Nephron (organoid): ENCODE measurements around the gene AP5B1.
"Not testable (repeated sequence)": the region's sequence is repeated elsewhere in the genome, so short reads cannot be mapped to it uniquely, and the experiment has no call there.

Experiments
- H3K27ac Mint-ChIP-seq, 3 experiments: 2 replicates each; pipeline ENCODE4 v1.8.0; 2020; ENCODE audit warnings: mixed read lengths in 3 of 3, mild to moderate bottlenecking in 2 of 3, moderate library complexity in 1 of 3
- H3K27me3 Mint-ChIP-seq: 2 replicates; pipeline ENCODE4 v1.8.0; 2021; ENCODE audit warnings: low read depth, mild to moderate bottlenecking, moderate library complexity, mixed read lengths
- H3K36me3 Mint-ChIP-seq: 2 replicates; pipeline ENCODE4 v1.8.0; 2020; ENCODE audit warnings: low read depth, mixed read lengths
- H3K4me1 Mint-ChIP-seq: 2 replicates; pipeline ENCODE4 v1.8.0; 2020; ENCODE audit warnings: mixed read lengths
- H3K4me3 Mint-ChIP-seq, 3 experiments: 2 replicates each; pipeline ENCODE4 v1.8.0; 2020; ENCODE audit warnings: mild to moderate bottlenecking in 3 of 3, mixed read lengths in 3 of 3, moderate library complexity in 2 of 3
- H3K9me3 Mint-ChIP-seq: 2 replicates; pipeline ENCODE4 v1.8.0; 2020; ENCODE audit warnings: mixed read lengths
- TF ChIP-seq, protein P1 (sequence below), 3 experiments: fragments of 200-600 bp; sonication (generic); IDR thresholded peaks; one replicate each; pipeline ENCODE4 v1.5.0; 2021; ENCODE audit warnings: antibody characterized with exemption in 3 of 3; ENCODE audit not compliant: unreplicated experiment in 3 of 3

The AP5B1 gene

DNA sequence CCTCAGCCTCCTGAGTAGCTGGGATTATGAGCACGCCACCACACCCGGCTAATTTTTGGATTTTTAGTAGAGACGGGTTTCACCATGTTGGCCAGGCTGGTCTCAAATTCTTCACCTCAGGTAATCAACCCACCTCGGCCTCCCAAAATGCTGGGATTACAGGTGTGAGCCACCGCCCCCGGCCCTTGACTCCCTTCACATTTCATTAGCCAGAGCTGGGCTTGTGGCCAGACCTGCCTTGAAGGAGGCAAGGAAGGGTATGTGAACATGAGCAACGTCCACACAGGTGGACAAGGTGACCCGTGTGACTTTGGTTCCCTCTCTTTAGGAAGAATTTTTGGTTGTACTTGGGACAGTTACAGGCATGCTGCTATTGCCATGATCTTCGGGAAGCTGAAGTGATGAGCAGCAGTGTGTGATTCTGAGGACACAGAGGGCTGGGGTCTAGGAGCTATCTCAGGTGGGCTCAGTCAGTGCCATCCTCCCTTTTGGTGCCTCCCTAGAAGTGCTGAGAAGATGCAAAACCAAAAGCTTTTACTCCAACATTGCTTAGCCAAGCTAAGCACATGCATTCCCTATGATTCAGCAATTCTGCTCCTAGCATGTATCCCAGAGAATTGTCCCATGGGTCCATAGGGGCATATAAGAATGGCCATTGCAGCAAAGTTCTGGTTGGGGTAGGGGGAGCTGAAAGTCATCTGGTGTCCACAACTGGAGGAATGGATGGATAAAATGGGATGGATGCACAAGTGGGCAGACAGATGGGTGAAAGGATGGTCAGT lies 6.1 kb downstream of the AP5B1 start:
- H3K27ac Mint-ChIP-seq, result no peak overlapping the region
- no peaks in the 10 kb centered on the region for H3K4me1 Mint-ChIP-seq
- peaks cover under 1% of the 10 kb centered on the region for H3K9me3 Mint-ChIP-seq
- TF ChIP-seq, protein P1, sequence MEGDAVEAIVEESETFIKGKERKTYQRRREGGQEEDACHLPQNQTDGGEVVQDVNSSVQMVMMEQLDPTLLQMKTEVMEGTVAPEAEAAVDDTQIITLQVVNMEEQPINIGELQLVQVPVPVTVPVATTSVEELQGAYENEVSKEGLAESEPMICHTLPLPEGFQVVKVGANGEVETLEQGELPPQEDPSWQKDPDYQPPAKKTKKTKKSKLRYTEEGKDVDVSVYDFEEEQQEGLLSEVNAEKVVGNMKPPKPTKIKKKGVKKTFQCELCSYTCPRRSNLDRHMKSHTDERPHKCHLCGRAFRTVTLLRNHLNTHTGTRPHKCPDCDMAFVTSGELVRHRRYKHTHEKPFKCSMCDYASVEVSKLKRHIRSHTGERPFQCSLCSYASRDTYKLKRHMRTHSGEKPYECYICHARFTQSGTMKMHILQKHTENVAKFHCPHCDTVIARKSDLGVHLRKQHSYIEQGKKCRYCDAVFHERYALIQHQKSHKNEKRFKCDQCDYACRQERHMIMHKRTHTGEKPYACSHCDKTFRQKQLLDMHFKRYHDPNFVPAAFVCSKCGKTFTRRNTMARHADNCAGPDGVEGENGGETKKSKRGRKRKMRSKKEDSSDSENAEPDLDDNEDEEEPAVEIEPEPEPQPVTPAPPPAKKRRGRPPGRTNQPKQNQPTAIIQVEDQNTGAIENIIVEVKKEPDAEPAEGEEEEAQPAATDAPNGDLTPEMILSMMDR (IDR thresholded peaks at IDR 0.05; ENCODE audit: unreplicated experiment in 3 of 3), result no peak
- H3K27me3 Mint-ChIP-seq, result no peaks in the 10 kb centered on the region
- H3K4me3 Mint-ChIP-seq, result no peak overlapping the region
- H3K36me3 Mint-ChIP-seq, result no peaks in the 10 kb centered on the region

DNA sequence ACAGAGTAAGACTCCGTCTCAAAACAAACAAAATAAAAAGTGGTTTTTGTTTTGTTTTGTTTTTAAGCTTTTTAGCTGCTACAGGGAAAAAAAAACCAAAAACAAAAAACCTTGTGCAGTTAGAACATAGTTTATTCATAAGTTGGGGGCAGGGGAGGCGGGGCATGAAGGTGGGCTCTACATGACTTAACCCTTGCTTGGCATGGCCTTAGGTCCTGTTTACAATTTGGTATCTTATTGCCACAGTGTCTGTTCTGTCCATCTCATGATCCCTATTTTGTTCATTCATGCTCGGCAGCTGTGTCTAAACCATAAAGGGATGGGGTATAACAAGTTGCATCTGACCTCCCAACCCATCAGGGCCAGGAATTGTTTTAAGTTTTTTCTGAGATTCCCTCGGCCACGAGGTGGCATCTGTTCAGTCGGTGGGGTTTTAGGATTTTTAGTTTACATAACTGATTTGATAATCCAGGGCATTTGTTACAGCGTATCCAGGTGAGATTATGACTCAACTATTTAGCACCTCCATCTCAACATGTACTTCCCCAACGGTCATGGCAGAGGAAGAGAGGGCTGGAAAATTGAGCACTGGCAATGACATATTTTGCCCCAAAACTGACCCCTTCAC lies 6.9 kb downstream of the AP5B1 start:
- Mint-ChIP-seq H3K4me1 (no peaks in the 10 kb centered on the region), H3K27ac (no peak overlapping the region), H3K4me3 (no peak overlapping the region), H3K9me3 (peaks cover 3% of the 10 kb centered on the region), H3K27me3 (no peaks in the 10 kb centered on the region), H3K36me3 (no peaks in the 10 kb centered on the region)
- TF ChIP-seq, protein P1 (IDR thresholded peaks at IDR 0.05; ENCODE audit: unreplicated experiment in 3 of 3), result no peak

DNA sequence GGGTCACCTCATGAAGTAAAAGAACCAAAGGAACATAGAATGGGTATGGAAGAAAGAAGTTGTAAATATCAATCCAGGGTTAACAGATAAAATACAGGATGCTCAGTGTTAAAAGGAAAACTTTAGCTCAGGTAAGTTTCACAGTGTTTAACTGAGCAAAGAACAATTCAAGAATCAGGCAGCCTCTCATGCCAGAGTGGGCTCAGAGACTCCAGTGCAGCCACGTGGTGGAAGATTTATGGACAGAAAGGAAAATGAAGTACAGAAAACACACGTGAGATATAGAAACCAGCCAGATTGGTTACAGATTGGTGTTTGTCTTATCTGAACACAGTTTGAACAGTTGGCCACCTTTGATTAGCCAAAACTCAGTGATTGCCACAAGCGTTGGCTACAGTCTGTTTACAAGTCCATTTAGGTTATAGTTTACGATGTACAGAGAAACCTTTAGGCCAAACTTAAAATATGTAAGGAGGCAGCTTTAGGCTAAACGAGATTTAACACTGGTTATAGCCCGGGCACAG lies 9.1 kb downstream of the AP5B1 start:
- TF ChIP-seq, protein P1 (IDR thresholded peaks at IDR 0.05; ENCODE audit: unreplicated experiment in 3 of 3), result no peak
- peaks cover 3% of the 10 kb centered on the region for H3K9me3 Mint-ChIP-seq
- H3K27ac Mint-ChIP-seq, result no peak overlapping the region
- no peak overlapping the region for H3K4me3 Mint-ChIP-seq
- no peaks in the 10 kb centered on the region for H3K36me3 Mint-ChIP-seq
- no peaks in the 10 kb centered on the region for H3K4me1 Mint-ChIP-seq
- H3K27me3 Mint-ChIP-seq, result no peaks in the 10 kb centered on the region

DNA sequence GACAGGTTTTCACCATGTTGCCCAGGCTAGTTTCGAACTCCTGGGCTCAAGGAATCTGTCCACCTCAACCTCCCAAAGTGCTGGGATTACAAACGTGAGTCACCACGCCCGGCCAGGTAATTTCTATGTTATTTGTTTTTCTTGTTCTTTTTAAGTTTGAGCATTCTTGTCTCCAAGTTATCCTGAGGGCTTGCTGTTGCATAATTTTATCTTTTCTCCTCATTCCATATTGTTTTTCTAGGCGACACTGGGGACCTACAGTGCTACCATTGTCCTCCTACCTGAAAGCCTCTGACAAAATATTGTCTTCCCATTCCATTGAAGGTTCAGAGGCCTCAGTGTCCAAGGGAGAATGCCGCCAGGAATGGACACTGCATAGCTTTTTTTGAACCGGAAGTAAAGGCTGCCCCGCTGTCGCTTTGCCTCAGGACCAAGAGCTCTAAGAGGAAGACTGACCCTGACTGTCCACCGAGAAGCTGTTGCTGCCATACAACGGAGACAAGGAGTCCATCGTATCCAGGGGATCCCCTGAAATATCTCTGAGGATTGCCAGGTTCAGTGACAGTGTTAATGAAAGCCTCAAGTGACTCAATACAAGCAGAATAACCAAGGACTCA lies 9.7 kb downstream of the AP5B1 start:
- H3K27me3 Mint-ChIP-seq, result no peaks in the 10 kb centered on the region
- H3K36me3 Mint-ChIP-seq, result no peaks in the 10 kb centered on the region
- peaks cover 3% of the 10 kb centered on the region for H3K9me3 Mint-ChIP-seq
- H3K4me1 Mint-ChIP-seq, result no peaks in the 10 kb centered on the region
- no peak overlapping the region for H3K27ac Mint-ChIP-seq
- TF ChIP-seq, protein P1 (IDR thresholded peaks at IDR 0.05; ENCODE audit: unreplicated experiment in 3 of 3), result no peak
- no peak overlapping the region for H3K4me3 Mint-ChIP-seq

GRCh38 chr11:65767806-65768205 lies 13.0 kb downstream of the AP5B1 start:
- H3K27ac Mint-ChIP-seq, H3K4me1 Mint-ChIP-seq, H3K9me3 Mint-ChIP-seq, H3K27me3 Mint-ChIP-seq, H3K4me3 Mint-ChIP-seq, H3K36me3 Mint-ChIP-seq: not testable (repeated sequence)

DNA sequence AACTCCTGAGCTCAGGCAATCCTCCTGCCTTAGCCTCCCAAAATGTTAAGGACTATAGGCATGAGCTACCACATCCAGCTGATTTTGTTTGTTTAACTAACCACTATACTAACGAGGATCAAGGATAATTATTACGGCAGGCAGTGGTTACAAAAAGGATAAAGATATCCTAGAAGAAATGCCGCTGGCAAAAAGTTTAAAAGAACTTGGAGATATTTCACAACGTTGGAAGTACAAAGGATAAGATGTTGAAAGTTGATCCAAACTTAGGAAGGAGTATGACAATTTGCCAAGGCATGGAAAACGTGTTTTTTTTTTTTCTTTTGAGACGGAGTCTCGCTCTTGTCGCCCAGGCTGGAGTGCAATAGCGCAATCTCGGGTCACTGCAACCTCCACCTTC lies 13.4 kb downstream of the AP5B1 start:
- Mint-ChIP-seq H3K4me1 (no peaks in the 10 kb centered on the region), H3K36me3 (peaks cover 6% of the 10 kb centered on the region), H3K9me3 (peaks cover 3% of the 10 kb centered on the region), H3K27ac (no peak overlapping the region), H3K27me3 (peaks cover 3% of the 10 kb centered on the region), H3K4me3 (no peak overlapping the region)
- TF ChIP-seq, protein P1 (IDR thresholded peaks at IDR 0.05; ENCODE audit: unreplicated experiment in 3 of 3), result no peak
